ELF-1 (cell line): Measurements from ENCODE around the gene UNC79.
"Not testable (repeated sequence)": the region's sequence is repeated elsewhere in the genome, so short reads cannot be mapped to it uniquely, and the experiment has no call there.

Source experiments
- DNase-seq: peaks from one replicate; pipeline ENCODE4 v3.0.0-alpha.2; 2016; ENCODE audit warnings: low read depth, low spot score

The UNC79 gene

DNA sequence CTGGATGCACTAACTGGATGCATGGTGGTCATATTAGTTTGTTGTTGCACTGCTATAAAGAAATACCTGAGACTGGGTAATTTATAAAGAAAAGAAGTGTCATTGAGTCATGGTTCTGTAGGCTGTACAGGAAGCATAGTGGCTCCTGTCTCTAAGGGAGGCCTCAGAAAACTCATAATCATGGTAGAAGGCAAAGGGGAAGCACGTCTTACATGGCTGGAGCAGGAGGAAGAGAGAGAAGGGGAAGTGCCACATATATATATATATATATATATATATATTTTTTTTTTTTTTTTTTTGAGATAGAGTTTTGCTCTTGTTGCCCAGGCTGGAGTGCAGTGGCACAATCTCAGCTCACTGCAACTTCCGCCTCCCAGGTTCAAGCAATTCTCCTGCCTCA is 62.9 kb downstream of the UNC79 start:
- not testable (repeated sequence) for DNase-seq

DNA sequence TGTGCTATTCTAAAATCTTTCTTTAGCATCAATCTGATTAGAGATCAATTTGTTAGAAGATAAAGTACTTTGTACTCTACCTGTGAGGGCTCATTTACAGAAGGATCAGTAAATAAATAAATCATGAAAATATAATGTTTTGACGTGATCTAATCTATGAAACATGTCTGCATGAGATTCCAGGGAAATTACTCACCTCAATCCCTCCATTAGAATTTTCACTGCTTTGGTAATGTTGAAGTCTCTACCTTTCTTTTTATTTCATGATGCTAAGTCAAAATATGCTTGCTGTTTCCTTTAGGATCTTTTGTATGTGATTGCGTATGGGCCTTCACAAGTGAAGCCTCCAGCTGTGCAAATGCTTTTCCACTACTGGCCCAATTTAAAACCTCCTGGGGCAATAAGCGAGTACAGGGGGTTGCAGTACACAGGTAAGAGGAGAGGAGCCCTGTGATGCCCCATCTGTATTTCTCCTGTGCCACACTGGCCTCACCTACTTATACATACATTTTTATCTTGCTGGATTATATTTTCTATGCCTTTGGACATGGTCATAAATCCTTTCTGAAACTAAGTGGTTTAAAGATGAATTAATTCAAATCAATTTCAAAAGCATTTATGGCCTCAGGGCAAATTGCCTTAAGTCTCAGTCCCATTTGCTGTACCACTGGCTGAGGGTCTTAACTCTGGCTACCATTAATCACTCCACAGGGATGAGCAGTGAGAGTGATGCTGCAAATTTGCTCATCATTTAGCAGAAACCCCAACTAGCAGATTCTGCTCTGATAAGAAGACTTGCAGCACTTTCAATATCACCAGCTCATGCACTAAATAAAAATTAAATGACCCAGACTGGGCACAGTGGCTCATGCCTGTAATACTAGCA is 66.4 kb downstream of the UNC79 start:
- no peak for DNase-seq

DNA sequence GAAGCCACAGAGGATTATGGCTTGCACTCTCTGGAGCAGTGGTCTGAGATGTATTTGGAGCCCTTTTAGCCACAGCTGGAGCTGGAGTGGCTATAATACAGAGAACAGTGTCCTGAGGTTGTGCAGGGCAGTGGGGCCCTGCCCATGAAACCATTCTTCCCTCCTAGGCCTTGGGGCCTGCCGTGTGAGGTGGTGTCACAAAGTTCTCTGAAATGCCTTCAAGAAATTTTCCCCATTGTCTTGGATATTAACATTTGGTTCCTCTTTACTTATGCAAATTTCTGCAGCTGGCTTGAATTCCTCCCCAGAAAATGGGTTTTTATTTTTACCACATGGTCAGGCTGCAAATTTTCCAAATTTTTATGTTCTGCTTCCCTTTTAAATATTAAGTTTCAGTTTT is 79.3 kb downstream of the UNC79 start:
- DNase-seq: no peak

DNA sequence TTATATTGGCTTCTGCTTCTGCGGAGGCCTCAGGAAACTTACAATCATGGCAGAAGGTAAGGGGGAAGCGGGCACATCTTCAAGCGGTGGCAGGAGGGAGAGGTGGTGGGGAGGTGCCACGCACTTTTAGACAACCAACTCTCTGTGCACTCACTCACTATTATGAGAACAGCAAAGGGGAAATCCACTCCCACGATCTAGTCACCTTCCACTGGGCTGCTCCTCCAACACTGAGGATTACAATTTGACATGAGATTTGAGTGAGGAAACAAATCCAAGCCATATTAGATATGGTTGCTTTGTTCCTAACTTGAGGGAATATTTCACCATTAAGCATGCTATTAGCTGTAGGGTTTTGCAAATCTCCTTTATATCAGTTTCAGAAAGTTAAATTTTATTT is 80.3 kb downstream of the UNC79 start:
- DNase-seq: no peak

DNA sequence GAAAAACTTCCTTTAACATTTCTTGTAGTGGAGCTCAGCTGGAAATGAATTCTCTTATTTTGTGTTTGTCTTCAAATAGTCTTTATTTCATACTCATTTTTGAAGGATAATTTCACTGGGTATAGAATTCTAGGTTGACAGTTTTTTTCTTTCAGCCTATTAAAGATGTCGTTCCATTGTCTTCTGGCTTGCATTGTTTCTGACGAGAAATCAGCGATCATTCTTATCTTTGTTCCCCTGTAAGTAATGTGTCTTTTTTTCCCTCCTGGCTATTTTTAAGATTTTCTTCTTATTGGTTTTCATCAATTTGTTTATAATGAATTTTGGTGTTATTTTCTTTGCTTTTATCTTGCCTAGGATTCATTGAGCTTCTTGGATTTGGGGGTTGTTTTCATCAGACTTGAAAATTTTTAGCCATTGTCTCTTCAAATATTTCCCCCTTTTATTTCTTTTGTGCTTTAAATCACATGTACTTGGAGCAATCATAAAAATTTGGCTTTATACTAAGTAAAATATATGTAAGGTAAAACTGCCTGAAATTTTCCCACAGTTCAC is 89.4 kb downstream of the UNC79 start:
- no peak for DNase-seq

DNA sequence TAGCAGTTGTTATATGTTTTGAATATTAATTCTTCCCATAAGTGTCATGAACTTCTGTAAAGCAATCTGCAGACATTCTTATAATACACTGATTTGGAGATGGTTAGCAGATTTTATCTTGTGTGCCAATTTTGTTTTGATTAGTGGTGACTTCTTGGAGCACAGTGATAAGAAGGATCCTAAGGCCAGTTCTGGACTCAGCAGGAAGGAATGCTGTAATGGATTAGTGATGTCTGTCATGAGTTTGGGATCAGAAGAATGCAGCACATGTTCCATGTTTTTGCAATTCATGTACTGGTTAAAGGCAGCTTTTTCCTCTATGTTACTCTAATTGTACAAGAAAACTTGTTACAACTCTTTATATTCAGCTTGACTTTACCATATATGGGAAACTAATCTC is 91.5 kb downstream of the UNC79 start:
- DNase-seq: no peak

DNA sequence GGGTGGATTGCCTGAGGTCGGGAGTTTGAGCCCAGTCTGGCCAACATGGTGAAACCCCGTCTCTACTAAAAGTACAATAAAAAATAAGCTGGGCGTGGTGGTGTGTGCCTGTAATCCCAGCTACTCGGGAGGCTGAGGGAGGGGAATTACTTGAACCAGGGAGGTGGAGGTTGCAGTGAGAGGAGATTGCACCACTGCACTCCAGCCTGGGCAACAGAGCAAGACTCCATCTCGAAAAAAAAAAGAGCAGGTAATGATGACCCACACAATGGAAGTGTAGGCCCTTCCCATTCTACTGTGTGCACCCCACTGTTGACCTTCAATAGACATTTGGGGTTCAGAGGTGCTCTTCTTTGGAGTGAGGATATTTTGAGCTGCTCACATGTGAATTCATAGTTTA is 94.5 kb downstream of the UNC79 start:
- DNase-seq: not testable (repeated sequence)

DNA sequence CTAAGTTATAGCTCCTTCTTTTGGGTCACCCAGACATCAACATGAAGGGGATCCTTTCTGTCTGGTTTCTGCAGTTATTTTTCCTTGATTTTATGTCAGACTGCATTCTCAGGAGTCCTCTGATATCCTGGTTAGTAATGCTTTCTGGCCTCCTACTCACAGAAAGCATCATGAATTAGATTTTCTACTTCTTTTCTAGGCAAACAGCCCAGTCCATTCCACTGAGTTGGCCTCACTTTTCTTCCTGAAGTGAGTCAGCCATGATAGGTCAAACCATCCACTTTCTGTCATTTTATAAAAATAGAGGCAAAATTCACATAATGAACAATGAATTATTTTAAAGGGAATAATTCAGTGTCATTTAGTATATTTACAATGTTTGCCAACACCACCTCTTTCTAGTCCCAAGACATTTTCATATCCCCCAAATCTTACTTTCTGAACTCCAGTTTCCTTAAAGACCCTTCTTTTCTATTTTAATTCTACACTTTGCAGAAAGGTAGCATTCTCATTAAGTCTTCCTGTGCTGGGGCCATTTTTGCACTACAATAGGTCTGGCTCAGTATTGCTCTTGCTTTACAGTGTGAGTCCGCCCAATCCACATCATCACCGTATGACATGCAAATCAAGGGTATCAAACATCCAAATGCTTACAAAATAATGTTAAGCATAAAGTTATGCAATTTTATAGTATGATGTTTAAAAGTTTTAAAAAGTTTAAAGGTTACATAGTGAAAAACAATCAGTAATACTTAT is 95.1 kb downstream of the UNC79 start:
- DNase-seq: no peak

DNA sequence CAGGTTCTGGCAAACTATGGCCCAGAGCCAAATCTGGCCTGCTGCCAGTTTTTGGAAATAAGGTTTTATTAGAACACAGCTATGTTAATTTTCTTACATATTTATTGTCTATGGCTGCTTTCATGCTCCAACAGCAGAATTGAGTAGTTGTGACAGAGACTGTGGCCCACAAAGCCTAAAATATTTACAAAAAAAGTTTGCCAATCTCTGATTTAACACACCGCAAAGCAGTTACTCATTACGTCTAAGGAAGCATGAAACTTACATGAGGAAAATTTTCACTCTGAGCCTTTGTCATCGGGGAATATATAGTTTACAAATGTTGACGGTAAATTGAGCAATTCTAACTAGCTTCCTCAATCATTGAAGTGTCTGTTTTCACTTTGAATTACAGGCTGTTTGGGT is 96.5 kb downstream of the UNC79 start:
- DNase-seq: no peak

DNA sequence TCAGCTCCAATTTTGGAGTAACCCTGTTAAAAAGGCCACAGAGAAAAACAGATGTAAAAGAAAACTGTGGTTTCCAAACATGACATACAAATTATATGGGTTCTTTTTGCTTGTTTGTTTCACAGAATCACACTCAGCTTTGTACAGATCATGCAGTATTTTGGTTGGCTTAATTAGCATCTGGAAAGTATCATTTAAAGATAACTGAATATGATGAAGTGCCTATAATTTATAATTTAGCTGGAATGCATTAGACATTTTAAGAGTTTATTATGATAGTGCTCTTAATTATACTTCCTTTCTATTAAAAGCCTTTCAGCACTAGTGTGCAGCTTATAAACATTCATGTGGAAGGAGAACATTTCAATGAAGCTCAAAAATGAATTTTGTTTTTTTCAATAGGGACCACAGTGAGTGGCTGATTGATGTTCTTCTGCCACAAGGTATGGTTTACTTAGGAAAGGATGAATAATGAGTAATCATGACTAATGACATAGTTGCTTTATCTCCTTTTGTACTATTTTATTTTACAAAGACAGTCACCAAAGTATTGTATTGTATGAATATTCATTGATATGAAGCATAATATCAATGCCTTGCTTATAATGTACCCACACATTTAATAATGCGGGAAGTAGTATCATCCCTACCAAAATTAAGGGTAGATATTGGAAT is 98.3 kb downstream of the UNC79 start:
- no peak for DNase-seq

DNA sequence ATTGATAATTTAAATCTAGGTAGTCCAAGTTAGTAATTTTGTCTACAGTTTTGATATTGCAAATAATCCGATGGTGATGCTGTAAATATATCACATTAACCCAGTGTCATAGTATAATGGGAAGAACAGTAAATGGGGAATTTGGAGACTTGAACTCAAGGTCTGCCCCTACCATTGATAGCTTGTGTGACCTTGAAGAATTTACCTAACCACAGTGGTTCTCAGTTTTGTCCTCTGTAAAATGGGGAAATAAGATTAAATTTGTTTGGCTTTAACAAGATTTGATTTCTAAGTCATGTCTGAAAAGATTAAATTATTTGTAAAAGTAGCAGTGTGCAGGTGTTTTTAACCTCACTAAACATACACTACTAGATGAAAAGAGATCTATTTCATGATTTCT is 100.9 kb downstream of the UNC79 start:
- no peak for DNase-seq

DNA sequence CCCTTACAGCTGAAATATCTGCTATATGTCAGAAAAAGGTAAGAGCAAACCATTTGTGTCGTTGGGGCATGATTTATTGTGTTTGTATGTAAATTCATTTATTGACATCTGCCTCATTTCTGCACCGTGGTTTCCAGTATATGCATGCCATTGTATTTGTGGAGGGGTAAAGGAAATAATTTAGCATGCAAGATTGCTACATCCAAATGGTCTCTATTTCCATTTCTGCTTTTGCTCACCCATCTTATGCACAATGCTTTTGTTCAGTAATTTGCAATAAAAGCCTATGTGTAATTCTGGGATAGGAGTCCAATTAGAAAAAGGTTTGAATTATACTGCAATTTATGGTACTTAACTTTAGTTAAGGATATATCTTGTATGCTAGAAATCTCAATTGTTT is 101.8 kb downstream of the UNC79 start:
- DNase-seq: no peak

DNA sequence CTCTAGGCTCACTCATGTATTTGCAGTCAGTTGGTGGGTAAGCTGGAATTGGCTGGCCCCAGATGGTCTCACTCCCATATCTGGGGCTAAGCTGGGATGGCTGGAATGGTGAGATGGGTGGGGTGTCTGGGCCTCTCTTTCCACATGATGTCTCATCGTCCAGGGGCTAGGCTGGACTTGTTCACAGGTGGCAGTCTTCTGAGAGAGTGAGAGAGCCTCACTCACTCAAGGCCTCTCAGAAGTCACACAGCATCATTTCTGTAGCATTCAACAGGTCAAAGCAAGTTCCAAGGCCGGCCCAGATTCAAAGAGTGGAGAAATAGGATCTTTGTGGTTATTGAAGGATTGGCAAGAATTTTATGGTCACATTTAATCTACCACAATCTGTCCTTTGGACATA is 102.7 kb downstream of the UNC79 start:
- DNase-seq: no peak

DNA sequence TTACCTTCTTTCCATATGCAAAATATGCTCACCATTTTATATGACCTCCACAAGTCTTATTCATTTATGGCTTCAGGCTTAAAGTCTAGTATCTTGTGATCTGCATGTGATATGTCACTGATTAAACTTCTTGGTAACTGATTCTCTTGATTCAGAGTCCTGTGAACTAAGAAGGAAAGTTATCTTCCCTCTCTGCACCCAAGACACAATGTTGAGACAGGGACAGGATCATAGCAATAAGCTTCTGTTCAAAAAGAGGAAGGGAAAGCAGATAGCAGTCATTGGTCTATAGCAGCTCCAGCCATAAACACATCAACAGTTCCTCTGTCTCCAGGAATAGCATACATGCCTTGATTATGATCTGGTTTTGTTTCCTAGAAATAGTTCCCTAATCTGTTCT is 103.1 kb downstream of the UNC79 start:
- no peak for DNase-seq

DNA sequence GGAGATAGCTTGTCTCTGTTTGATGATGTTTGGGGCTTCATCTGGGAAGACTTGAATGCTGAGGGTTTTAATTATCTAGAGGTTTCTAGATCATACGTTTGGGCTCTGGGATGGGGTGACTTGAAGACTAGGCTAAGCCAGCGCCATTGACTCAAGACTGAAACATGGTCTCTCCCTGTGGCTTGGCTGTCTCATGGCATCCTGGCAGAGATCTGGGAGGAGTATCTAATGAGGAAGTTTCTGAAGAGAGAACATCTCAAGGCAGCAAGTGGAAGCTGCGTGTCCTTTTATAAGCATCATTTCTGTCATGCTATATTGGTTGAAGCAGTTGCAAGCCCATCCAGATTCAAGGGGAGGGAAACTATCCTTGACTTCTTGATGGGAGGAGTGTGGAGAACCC is 104.8 kb downstream of the UNC79 start:
- DNase-seq: no peak

DNA sequence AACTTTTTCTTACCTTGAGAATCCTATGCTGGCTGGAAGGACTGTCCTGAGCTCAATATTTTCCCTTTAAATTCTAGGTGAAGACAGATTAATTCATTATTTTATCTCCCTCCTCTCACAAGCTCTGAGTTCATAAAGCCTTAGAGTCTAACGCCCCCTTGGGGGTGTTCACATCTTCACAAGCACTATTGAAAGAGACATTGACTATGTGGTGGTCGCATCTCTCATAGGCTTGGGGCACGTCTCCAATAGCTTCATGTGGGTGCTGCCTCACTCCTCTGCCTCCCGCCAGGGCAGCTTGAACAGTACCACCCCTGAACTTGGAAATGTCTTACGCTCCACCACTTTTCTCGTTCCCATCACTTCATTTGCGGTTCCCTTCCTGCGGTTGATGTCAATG is 106.2 kb downstream of the UNC79 start:
- DNase-seq: no peak

DNA sequence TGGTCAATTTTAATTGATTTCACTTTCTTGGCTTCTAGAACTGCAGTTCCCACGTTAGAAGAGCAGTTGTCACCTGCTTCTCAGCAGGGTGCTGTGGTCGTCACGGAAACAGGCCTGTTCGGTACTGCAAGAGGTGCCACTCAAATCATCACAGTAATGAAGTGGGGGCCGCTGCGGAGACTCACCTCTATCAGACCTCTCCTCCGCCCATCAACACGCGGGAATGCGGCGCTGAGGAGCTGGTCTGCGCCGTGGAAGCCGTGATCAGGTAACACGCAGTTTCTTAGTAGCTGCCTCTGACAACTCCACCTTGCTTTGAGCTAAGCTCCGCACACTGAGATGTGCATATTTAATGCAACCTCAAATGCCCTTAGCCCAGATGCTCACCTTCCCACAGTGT is 107.2 kb downstream of the UNC79 start:
- DNase-seq: no peak

DNA sequence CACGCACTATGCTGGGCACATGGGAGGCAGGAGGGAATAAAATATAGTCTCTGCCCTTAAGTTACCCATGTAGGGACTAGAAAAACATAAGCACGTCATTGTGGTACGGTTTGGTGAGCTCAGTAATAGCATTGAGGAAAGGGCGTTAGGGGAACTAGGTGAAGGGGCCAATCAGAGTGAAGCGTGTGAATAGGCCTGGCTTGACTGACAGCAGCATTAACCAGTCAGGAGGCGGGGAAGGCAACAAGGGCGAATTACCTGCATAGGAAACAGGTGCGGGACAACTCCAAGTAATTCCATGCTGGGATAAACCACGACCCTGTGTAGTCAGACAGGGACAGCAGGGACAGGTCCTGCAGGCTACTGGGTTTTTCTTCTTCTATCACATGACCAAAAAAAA is 107.7 kb downstream of the UNC79 start:
- DNase-seq: peak; percentile 20

DNA sequence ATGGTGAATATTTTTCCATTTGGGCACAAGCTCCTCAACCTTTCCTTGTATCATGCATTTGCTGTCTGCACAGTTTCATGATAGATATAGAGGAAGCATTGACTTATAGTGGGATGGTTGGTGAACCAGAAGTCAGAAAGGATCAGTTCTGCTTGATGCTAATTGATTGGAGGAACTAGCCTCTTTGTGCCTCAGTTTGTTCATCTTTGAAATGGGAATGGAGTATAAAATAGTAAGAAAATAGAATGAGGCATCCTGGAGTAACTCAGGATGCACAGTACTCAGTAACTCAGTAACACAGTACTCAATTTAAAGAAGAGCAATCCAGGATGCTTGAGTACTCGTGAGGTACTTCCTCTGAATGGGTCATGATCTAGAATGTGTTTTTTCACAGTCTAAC is 109.5 kb downstream of the UNC79 start:
- no peak for DNase-seq

DNA sequence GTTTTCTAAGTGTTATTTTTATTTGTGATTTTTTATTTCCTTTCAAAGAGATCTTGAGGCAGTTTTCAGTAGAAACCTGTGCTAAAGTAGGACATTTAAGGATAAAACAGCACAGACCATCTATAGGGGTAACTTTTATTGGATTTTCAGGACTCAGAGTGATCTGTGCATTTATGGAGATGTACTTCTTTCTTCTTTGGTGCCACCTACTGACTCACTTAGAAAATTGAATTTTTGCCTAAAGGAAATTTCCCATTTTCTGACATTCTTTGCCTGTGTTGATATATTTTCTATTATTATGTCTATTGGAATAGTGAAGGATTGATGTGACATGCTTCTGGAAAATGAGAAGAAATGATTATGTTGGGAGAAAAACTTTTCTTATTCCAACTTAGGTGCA is 113.0 kb downstream of the UNC79 start:
- no peak for DNase-seq

DNA sequence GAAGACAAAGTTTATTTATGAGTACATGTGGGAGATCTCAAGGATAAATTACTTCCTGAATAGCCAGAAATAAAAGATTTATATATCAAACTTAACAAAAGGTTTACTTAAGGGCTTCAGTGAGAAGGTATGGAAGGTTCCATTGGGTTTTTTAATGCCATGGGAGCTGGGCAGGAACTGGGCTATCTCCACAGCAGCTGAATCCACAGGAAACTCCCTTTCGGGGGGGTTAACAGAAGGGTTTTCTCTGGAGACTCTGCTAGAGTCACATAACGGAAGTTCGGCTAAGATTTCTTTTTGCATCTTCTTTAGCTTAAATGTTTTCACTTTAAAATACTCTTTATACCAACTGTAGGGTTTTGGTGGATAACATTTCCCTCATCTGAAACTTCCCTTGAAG is 113.5 kb downstream of the UNC79 start:
- DNase-seq: no peak

DNA sequence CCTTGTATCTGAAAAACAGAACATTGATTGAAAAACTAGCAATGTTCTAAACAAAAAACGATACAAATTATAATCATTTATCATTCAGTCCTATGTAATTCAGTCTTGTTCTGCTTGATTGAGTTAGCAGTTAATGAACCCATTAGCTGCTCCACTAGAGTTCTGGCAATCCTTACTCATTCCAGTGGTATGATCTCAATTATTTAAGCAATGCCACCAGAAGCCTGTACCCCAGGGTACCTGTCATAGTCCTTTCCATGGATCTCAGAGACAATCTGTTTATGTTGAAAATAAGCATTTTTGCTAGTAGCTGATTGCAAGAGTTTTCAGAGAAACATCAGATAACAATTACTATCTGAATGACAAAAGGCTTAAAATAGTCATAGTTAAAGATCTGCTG is 115.9 kb downstream of the UNC79 start:
- DNase-seq: no peak
